GDM1 (cell line): ENCODE data around the gene CACNB3.

Source experiments
- DNase-seq: peaks from one replicate; lab custom pipeline; 2025; lab: John Stamatoyannopoulos, UW

Gene CACNB3

GRCh38 chr12:48788854-48789775 lies 29.2 kb upstream of the CACNB3 start, which contains the start of gene ADCY6:
TSS of gene ADCY6 (minus strand) at chr12:48789089. CDS start at chr12:48783434, 5,655 bp downstream.
- peak; percentile 40 for DNase-seq

- DNase-seq, result no peak
Measured at GRCh38 chr12:48789858-48790326, 28.4 kb upstream of the CACNB3 start.

- DNase-seq, result no peak
Measured at GRCh38 chr12:48793696-48794095, 24.6 kb upstream of the CACNB3 start.

GRCh38 chr12:48794870-48795269 lies 23.4 kb upstream of the CACNB3 start:
- DNase-seq, result no peak

- DNase-seq, result peak; percentile 51
Measured at GRCh38 chr12:48795550-48796455, 22.5 kb upstream of the CACNB3 start.

DNA sequence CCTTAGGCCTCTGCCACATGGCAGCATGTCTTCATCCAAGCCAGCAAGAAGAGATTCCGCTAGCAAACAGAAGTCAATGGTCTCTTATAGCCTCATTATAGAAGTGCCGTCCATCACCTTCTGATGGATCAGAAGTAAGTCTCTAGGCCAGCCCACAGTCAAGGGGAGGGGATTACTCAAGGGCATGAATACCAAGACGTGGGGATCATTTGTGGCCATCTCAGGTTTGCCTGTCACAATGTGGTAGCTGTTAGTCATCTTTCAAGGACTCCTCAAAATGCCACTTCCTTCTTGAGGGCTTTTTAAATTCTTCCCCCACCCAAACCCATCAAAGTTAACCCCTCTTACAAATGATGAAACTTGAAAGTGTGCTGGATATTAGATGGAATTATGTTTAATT lies 21.3 kb upstream of the CACNB3 start:
- peak; percentile 47 for DNase-seq

- no peak for DNase-seq
Measured at GRCh38 chr12:48800457-48800856, 17.8 kb upstream of the CACNB3 start.

DNA sequence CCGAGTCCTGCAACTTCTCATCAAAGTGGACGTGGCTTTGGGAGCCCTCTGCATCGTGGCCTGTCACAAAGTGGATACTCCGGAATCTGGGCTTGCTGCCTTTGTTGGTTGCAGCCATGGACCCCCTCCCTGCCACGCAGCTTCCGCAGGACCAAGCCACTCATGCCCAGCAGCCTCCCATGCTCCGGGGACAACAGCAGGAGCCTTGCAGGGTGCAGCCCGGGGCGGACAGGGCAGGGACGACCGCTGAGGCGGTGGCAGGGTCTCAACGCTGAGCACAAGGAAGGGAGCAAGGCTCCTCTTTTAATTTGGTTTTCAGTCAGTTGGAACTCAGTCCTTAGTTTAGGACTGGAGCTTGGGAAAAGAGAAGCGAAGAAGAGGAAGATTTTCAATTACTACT lies 17.3 kb upstream of the CACNB3 start:
- no peak for DNase-seq

DNA sequence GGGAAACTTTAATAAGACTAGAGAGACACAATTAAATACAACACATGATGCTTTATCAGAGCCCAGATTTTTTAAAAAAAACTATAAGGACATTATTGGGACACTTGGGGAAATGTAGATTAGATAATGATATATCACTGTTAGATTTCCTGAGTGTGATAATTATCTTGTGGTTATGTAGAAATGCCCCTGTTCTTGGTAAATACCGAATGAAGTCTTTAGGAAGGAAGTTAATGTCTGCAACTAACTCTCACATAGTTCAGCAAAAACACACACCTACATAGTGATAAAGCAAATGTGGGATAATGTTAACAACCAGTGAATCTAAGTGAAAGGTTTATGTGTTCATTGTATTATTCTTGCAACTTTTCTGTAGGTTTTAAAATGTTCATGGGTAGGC lies 14.6 kb upstream of the CACNB3 start:
- no peak for DNase-seq

- DNase-seq, result no peak
Measured at GRCh38 chr12:48807981-48808380, 10.3 kb upstream of the CACNB3 start.

DNA sequence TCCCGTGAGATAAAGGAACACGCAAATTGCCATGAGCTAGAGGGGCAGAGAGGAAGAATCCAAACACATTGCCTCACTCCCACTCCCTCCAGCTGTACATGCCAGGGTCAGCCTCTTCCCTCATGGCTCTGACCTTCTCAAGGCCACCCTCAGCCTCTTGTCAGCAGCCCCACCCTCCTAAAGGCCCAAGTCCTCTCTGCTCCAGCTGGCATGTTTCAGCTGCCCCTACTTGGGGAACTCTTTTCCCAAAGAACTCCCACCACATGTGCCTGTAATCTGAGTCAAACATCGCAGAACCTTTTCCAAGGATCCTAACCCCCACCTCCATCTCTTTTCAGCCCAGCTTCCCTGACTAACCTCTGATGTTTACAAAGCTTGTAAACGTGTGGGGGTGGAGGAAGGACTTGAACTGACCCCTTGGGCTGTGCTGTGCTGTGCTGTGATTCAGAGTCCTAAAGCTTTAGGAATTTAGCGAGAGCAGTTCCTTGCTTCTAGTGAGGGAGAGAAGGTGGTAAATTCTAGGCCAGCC lies 7.3 kb upstream of the CACNB3 start:
- no peak for DNase-seq

DNA sequence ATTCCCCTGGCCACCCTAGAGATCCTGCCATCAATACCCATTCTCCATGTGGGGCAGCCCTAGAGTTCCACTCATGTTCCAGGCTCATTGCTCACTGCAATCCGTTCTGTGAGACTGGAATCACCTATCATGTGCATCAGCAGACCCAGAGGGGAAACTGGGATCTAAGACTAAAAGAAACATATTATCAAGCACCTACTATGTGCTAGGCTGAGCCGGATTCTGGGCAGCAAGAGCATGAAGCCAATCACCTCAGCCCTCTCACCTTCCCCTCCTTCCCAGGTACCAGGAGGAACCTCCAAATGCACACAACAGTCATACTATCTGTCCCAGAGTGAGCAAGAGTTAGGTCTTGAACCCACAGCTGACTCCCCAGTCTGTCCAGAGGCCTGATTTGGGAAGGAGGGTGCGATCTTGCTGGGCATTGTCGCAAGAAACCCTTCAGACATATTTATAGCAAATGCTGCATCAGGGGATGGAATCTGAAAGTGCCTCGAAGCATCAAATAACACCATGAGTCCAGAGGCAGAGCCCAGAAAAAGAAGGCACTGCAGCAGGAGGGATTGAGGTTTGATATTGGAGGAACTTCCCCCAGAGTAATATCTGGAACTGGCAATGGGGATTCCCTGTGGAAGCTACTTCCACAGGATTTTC lies 6.7 kb upstream of the CACNB3 start:
- DNase-seq, result no peak

DNA sequence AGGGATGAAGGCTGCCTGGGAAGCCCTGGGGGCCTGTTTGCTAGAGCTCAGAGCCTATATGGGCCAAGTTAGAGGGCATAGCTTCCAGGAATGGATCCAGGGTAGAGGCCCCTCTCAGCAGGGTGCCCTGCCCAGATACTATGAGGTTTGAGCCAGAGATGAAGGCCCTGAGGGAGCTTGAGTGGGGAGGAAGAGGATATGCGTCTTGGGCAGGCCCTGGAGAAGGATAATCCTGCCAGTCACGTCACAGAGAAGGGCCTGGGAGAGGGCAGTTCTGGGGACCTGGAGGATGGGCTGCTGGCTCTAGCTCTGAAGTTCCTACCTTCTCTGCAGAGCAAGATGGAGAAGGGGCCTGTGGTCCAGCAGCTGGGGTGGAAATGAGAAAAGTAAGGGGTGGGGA lies 5.9 kb upstream of the CACNB3 start:
- no peak for DNase-seq

DNA sequence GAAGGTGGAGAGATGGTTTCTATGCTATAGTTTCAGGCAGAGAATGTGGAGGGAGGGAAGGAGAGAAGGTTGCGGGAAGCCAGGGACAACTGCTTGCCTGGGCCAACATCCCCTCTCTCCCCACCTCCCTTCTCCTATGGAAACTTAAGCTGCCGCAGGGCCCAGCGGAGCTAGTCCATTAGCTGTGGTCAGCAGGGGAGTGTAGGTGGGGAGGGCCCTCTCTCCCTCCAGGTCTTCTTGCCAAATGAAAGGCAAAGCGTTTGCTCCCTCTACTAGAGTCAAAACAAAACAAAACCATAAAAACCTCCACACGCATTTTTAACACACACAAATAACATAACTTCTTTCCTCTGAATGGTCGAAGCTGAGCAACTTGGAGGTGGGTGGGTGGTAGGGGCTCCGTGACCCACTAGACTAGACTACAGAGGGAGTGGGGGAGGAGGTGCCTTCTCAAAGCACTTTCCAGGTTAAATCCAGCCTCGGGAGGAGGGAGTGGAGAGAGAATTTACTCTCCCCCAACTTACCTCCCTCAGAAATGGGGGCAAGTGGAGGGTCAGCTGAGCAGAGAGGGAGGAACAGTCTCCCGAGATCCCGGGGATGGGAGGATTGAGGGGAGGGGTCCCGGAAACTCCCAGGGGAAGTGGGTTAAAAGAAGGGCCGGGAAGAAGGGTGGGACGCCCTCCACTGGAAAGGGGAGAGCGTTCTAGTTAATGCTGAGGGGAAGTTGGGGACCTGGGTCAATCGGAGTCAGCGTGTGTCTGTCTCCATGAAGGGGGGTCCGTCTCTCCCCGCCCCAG lies 4.6 kb upstream of the CACNB3 start:
- no peak for DNase-seq

GRCh38 chr12:48814262-48815125 lies 3.8 kb upstream of the CACNB3 start:
- DNase-seq, result peak; percentile 64

DNA sequence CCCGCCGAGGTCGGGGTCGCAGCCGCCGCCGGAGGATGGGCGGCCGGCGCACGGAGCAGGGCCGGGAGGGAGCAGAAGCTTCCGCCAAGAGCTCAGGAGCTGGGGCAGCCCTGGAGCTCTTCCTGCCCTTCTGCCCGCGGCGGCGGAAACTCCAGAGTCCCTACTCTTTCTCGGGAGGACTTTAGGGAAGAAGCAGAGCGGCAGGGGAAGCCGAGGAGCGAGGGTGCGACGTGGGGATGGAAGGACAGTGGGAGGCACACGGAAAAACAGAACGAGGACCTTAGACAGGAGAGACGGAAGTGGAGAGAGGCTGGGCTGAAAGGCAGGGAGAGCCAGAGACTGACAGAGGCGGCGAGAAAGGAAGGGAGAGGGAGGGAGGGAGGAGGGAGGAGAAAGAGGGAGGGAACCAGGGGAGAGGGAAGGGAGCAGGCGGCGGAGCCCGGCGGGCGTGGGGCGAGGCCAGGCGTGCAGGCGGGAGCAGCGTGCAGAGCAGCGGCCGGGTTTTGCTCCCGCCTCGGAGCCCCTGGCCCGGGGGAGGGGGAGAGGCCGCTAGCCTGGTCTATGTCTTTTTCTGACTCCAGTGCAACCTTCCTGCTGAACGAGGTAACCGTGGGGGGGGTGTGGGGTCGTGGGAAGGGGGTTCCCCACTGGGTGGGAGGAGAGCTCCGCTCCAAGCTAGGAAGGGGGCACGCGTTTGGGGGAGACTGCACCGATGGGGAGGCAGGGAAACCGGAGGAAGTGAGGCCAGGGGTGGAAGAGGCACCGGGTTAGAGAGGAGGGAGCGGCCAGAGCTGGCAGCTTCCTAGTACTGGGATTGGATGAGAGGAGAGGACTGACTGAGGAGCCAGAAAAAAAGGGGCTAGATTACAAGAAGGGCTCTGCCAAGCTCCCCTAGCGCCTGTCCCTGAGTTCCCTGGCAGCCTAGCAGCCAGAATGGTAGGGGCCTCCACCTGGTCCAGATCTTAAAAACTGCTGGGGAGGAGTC lies 2.9 kb upstream of the CACNB3 start:
- peak; percentile 77 for DNase-seq

GRCh38 chr12:48816143-48816854 lies 2.0 kb upstream of the CACNB3 start:
- no peak for DNase-seq
